ENCODE data around the gene TCEA3. TPM values are rescaled to one million over a fixed set of nuclear protein-coding genes. Genes with fewer than 3 reads are reported as not detected.
A peak's percentile ranks its signal among the peaks of the same experiment; 100 is the strongest.
"Not testable (repeated sequence)": the region's sequence is repeated elsewhere in the genome, so short reads cannot be mapped to it uniquely, and the experiment has no call there.

Gene TCEA3
- total and polyA plus RNA-seq, 5 donors, result 36.4 to 79.5 (median 48.7) TPM

- H3K4me3 ChIP-seq (ENCODE audit: low read length), result no peak overlapping the region
- 72% methylated on average over 9 of the region's 9 CpGs for WGBS
- ATAC-seq (no peak), DNase-seq (no peak)
- no peak overlapping the region for H3K27ac ChIP-seq (ENCODE audit: low read length)
- H3K27me3 ChIP-seq (ENCODE audit: control insufficient read depth, insufficient read depth), result no peaks in the 10 kb centered on the region
- H3K9me3 ChIP-seq (ENCODE audit: control insufficient read depth, low read length), result no peaks in the 10 kb centered on the region
- intact Hi-C loops (cut with DNase I), result no loop called here
- no peaks in the 10 kb centered on the region for H3K4me1 ChIP-seq (ENCODE audit: control insufficient read depth, insufficient read depth, low read length)
Observed at GRCh38 chr1:23389837-23390321, 34.7 kb downstream of the TCEA3 start.

GRCh38 chr1:23387494-23387893 lies 37.1 kb downstream of the TCEA3 start:
- Histone ChIP-seq H3K4me3 (ENCODE audit: low read length) (no peak overlapping the region), H3K9me3 (ENCODE audit: control insufficient read depth, low read length) (no peaks in the 10 kb centered on the region), H3K27ac (ENCODE audit: low read length) (no peak overlapping the region), H3K4me1 (ENCODE audit: control insufficient read depth, insufficient read depth, low read length) (peaks cover 3% of the 10 kb centered on the region), H3K27me3 (ENCODE audit: control insufficient read depth, insufficient read depth) (no peaks in the 10 kb centered on the region)
- WGBS, result 93% methylated on average over 8 of the region's 8 CpGs
- ATAC-seq (no peak), DNase-seq (no peak)
- intact Hi-C loops (cut with DNase I), result no loop called here

- Histone ChIP-seq H3K27me3 (ENCODE audit: control insufficient read depth, insufficient read depth) (no peaks in the 10 kb centered on the region), H3K27ac (ENCODE audit: low read length) (no peak overlapping the region), H3K9me3 (ENCODE audit: control insufficient read depth, low read length) (no peaks in the 10 kb centered on the region), H3K4me3 (ENCODE audit: low read length) (no peak overlapping the region), H3K4me1 (ENCODE audit: control insufficient read depth, insufficient read depth, low read length) (peaks cover 3% of the 10 kb centered on the region)
- intact Hi-C loops (cut with DNase I), result no loop called here
- DNase-seq, result no peak
- WGBS, result 70% methylated on average over 14 of the region's 14 CpGs
- no peak for ATAC-seq
Observed at GRCh38 chr1:23385119-23385621, 39.4 kb downstream of the TCEA3 start.

DNA sequence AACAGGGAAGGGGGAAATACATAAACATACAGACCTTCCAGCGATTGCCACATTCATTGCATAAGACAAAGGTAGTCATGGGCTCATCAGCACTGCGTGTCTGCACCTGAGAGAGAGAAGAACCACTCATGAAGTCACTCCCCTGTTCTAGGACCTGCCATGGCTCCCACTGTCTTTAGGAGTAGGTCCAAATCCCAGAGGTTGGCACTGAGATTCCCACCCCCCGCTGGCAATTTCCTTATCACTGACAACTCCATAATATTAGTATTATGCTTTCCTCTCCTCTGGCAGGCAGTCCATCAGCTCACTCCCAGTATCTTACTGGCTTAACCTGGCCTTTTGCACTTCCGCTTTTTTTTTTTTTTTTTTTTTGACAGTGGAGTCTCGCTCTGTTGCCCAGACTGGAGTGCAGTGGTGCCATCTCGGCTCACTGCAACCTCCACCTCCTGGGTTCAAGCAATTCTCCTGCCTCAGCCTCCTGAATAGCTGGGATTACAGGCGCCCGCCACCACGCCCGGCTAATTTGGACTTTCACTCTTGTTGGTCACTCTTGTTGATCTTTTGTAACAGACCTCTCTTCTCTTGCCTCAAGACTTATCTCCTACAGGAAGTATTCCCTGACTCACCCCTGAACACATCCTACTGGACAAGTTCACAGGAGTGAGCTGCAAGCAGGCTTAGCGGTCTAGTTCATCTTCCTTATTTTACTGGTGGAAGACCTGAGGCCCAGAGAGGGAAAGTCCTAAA lies 40.1 kb downstream of the TCEA3 start:
- peak in 1 of 2 donors; percentile 79 for ATAC-seq
- intact Hi-C loops (cut with DNase I), result no loop called here
- Histone ChIP-seq H3K9me3 (ENCODE audit: control insufficient read depth, low read length) (no peaks in the 10 kb centered on the region), H3K4me3 (ENCODE audit: low read length) (no peak overlapping the region), H3K27ac (ENCODE audit: low read length) (peak overlapping the region; percentile 6), H3K27me3 (ENCODE audit: control insufficient read depth, insufficient read depth) (no peaks in the 10 kb centered on the region), H3K4me1 (ENCODE audit: control insufficient read depth, insufficient read depth, low read length) (peaks cover 3% of the 10 kb centered on the region)
- 71% methylated on average over 11 of the region's 11 CpGs for WGBS
- no peak for DNase-seq

GRCh38 chr1:23383577-23384311 lies 40.8 kb downstream of the TCEA3 start:
- DNase-seq (no peak), ATAC-seq (peak; percentile 45 to 61)
- Histone ChIP-seq H3K27me3 (ENCODE audit: control insufficient read depth, insufficient read depth) (no peaks in the 10 kb centered on the region), H3K9me3 (ENCODE audit: control insufficient read depth, low read length) (no peaks in the 10 kb centered on the region), H3K27ac (ENCODE audit: low read length) (peak overlapping the region; percentile 6), H3K4me1 (ENCODE audit: control insufficient read depth, insufficient read depth, low read length) (peaks cover 3% of the 10 kb centered on the region), H3K4me3 (ENCODE audit: low read length) (no peak overlapping the region)
- 52% methylated on average over 8 of the region's 8 CpGs for WGBS
- intact Hi-C loops (cut with DNase I), result no loop called here

DNA sequence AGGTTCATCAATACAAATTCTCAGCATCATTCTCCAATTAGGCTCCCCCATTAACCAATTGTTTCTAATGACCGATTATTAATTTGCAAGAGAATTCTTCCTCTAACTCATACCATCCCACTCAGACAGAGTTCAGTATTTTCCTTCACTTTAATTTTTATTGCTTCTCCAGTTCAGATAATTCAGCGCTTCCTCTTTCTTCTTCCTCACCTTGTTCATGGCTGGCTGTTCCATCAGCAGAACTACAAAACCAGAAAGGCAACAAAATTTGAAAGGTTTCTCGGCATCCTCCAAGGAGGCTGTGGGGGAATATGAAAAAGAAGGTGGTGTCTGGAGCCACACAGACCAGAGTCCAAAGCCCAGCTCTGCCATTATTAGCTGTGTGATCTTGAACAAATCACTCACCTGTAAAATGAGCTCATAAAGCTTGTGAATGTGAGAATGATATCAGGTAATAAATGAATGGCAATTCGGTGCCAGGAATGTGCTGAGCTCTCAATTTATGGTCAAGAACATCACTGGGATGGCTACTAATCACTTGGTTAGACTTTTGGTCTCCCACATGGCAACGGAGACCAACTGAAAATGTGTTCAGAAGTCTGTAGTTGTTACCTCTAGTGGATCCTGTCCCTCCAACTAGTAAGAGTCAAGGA lies 43.2 kb downstream of the TCEA3 start:
- intact Hi-C loops (cut with DNase I), result no loop called here
- Histone ChIP-seq H3K27me3 (ENCODE audit: control insufficient read depth, insufficient read depth) (no peaks in the 10 kb centered on the region), H3K9me3 (ENCODE audit: control insufficient read depth, low read length) (no peaks in the 10 kb centered on the region), H3K27ac (ENCODE audit: low read length) (no peak overlapping the region), H3K4me1 (ENCODE audit: control insufficient read depth, insufficient read depth, low read length) (peaks cover 4% of the 10 kb centered on the region), H3K4me3 (ENCODE audit: low read length) (no peak overlapping the region)
- ATAC-seq (no peak), DNase-seq (no peak)
- WGBS, result 92% methylated on average over 5 of the region's 5 CpGs

DNA sequence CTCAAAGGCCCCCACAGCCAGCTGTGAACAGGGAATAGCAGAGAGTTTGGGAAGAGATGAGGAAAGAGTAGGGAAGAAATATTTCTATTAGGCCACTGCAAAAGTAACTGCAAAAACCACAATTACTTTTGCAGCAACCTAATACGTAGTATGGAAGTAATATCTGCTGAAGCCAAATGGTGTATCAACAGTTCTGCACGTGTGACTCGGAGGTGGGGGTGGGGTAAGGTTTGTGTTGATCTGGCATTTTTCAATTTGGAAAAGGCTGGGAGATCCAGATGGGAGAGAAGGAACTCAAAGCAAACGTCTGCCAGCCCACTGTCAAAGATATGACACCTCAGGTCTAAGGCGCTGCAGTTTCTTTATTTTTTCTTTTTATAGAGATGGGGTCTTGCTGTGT lies 43.8 kb downstream of the TCEA3 start:
- ATAC-seq (no peak), DNase-seq (no peak)
- Histone ChIP-seq H3K4me1 (ENCODE audit: control insufficient read depth, insufficient read depth, low read length) (peaks cover 4% of the 10 kb centered on the region), H3K27ac (ENCODE audit: low read length) (peak overlapping the region; percentile 16), H3K4me3 (ENCODE audit: low read length) (no peak overlapping the region), H3K9me3 (ENCODE audit: control insufficient read depth, low read length) (no peaks in the 10 kb centered on the region), H3K27me3 (ENCODE audit: control insufficient read depth, insufficient read depth) (no peaks in the 10 kb centered on the region)
- intact Hi-C loops (cut with DNase I), result no loop called here
- WGBS, result 60% methylated on average over 5 of the region's 5 CpGs

GRCh38 chr1:23380236-23380635 lies 44.3 kb downstream of the TCEA3 start:
- H3K4me1 ChIP-seq (ENCODE audit: control insufficient read depth, insufficient read depth, low read length); H3K27ac ChIP-seq (ENCODE audit: low read length); intact Hi-C loops (cut with DNase I); H3K9me3 ChIP-seq (ENCODE audit: control insufficient read depth, low read length); H3K27me3 ChIP-seq (ENCODE audit: control insufficient read depth, insufficient read depth); DNase-seq; H3K4me3 ChIP-seq (ENCODE audit: low read length); ATAC-seq: not testable (repeated sequence)
- 55% methylated on average over 4 of the region's 4 CpGs for WGBS

- DNase-seq (peak in 2 of 3 donors; percentile 61 to 76), ATAC-seq (peak; percentile 78)
- intact Hi-C loops (cut with DNase I), result no loop called here
- H3K27ac ChIP-seq (ENCODE audit: low read length), result peak overlapping the region; percentile 12
- H3K4me3 ChIP-seq (ENCODE audit: low read length), result no peak overlapping the region
- H3K27me3 ChIP-seq (ENCODE audit: control insufficient read depth, insufficient read depth), result no peaks in the 10 kb centered on the region
- H3K9me3 ChIP-seq (ENCODE audit: control insufficient read depth, low read length), result no peaks in the 10 kb centered on the region
- peaks cover 2% of the 10 kb centered on the region for H3K4me1 ChIP-seq (ENCODE audit: control insufficient read depth, insufficient read depth, low read length)
- 61% methylated on average over 19 of the region's 19 CpGs for whole genome bisulfite sequencing
Observed at GRCh38 chr1:23376890-23377811, 47.4 kb downstream of the TCEA3 start.

- H3K4me1 ChIP-seq (ENCODE audit: control insufficient read depth, insufficient read depth, low read length); ATAC-seq; DNase-seq; H3K27ac ChIP-seq (ENCODE audit: low read length); H3K9me3 ChIP-seq (ENCODE audit: control insufficient read depth, low read length); intact Hi-C loops (cut with DNase I); H3K27me3 ChIP-seq (ENCODE audit: control insufficient read depth, insufficient read depth); H3K4me3 ChIP-seq (ENCODE audit: low read length): not testable (repeated sequence)
- 95% methylated on average over 12 of the region's 12 CpGs for WGBS
Observed at GRCh38 chr1:23374079-23374735, 50.3 kb downstream of the TCEA3 start.
